Activated naive CD8-positive, alpha-beta T cell (primary cell): ENCODE results near the gene SPATA2L.

Experiments
- H3K27ac Mint-ChIP-seq: one replicate; pipeline ENCODE4 v1.8.0; 2021; ENCODE audit warnings: mixed read lengths
- H3K27me3 Mint-ChIP-seq: one replicate; pipeline ENCODE4 v1.8.0; 2021; ENCODE audit warnings: mixed read lengths
- H3K36me3 Mint-ChIP-seq: one replicate; pipeline ENCODE4 v1.8.0; 2021; ENCODE audit warnings: mixed read lengths
- H3K4me1 Mint-ChIP-seq: one replicate; pipeline ENCODE4 v1.8.0; 2021; ENCODE audit warnings: low read depth, mixed read lengths
- H3K4me3 Mint-ChIP-seq: one replicate; pipeline ENCODE4 v1.8.0; 2021; ENCODE audit warnings: mild to moderate bottlenecking, mixed read lengths
- H3K9me3 Mint-ChIP-seq: one replicate; pipeline ENCODE4 v1.8.0; 2021; ENCODE audit warnings: low read depth, mixed read lengths

The SPATA2L gene

DNA sequence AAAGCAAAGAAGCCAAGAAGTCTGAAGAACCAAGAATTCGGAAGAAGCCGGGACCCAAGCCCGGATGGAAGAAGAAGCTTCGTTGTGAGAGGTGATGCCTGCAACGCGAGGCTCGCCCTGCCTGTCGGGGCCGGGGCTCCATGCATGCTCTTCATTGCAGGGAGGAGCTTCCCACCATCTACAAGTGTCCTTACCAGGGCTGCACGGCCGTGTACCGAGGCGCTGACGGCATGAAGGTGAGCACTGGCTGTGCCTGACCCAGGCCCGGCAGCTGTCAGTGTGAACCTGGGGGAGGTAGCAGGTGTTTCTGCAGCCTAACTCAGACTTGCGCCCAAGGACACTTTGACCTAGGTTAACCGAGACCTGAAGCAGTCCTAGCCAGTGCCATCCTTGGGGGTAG, 31.8 kb upstream of the SPATA2L start:
- Mint-ChIP-seq H3K27me3 (no peaks in the 10 kb centered on the region), H3K9me3 (no peaks in the 10 kb centered on the region), H3K4me1 (peaks cover 59% of the 10 kb centered on the region), H3K4me3 (no peak overlapping the region), H3K36me3 (peaks cover 4% of the 10 kb centered on the region), H3K27ac (no peak overlapping the region)

DNA sequence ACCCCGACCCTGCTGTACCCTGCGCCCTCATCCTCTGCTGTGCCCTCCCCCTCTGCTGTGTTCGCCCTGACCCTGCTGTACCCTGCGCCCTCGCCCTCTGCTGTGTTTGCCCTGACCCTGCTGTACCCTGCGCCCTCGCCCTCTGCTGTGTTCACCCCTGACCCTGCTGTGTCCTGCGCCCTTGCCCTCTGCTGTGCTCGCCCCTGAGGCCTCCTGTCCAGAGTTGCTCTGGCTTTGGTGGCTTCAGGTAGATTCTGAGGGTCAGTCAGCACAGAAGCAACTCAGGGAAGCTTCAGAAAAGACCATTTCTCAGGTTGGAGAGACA, 31.4 kb upstream of the SPATA2L start:
- no peaks in the 10 kb centered on the region for H3K27me3 Mint-ChIP-seq
- H3K4me3 Mint-ChIP-seq, result no peak overlapping the region
- H3K36me3 Mint-ChIP-seq, result peaks cover 4% of the 10 kb centered on the region
- no peak overlapping the region for H3K27ac Mint-ChIP-seq
- H3K9me3 Mint-ChIP-seq, result no peaks in the 10 kb centered on the region
- peaks cover 58% of the 10 kb centered on the region for H3K4me1 Mint-ChIP-seq

DNA sequence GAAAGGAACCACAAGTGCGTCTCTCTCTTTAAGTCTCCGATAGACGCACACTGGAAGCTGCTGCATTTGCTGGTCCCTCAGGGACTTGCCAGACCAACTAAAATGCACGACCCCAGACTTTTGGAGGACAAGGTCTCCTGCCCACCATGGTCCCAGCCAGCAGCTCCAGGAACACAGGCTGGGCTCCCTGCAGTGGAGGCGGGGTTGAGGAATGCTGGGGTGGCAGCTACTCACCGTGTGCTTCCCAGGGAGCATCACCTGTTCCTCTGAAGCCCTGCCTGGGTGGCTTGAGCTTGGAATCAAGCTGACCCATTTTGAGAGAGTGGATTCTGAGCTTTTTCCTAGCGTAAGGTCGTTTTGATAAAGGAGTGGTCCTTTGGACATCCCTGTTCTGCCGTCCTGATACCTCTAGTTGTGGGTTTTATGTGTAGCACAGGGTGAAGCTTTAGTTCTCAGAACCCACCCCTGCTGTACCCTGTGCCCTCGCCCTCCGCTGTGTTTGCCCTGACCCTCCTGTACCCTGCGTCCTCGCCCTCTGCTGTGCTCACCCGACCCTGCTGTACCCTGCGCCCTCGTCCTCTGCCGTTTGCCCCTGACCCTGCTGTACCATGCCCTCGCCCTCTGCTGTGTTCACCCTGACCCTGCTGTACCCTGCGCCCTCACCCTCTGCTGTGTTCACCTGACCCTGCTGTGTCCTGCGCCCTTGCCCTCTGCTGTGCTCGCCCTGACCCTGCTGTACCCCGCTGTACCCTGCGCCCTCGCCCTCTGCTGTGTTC, 30.8 kb upstream of the SPATA2L start:
- H3K9me3 Mint-ChIP-seq, result no peaks in the 10 kb centered on the region
- no peak overlapping the region for H3K4me3 Mint-ChIP-seq
- peaks cover 4% of the 10 kb centered on the region for H3K36me3 Mint-ChIP-seq
- no peaks in the 10 kb centered on the region for H3K27me3 Mint-ChIP-seq
- H3K27ac Mint-ChIP-seq, result peak overlapping the region; percentile 46
- peaks cover 58% of the 10 kb centered on the region for H3K4me1 Mint-ChIP-seq

DNA sequence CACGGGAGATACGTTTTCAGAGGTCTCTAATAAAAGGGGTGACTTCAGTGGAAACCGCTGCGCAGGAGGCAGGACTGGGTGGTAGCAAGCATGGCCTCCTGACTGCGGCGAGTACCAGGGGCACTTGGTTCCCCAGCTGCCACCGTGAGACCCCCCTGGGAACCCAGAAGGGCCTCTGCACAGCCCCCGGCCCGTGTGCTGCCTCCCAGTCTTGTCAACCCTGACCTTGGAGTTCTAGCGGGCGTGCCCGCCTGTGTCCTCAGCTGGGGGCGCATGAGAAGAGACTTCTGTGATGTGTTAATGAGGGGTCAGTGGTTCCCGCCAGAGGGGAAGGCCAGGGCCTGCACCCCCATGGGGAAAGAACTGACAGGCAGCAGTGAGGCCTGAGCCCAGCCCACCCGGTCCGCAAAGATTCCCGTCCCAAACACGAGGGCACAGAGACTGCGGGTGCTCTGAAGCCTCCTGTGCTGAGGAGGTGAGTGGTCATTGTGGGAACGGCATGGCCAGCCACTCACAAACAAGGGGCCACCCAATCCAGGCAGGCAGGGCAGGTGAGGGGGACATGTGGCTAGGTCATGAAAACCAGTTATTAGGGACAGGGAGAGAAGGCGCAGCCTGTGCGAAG, 29.2 kb upstream of the SPATA2L start:
- peaks cover 56% of the 10 kb centered on the region for H3K4me1 Mint-ChIP-seq
- H3K27ac Mint-ChIP-seq, result no peak overlapping the region
- H3K27me3 Mint-ChIP-seq, result no peaks in the 10 kb centered on the region
- H3K4me3 Mint-ChIP-seq, result no peak overlapping the region
- peaks cover 8% of the 10 kb centered on the region for H3K36me3 Mint-ChIP-seq
- no peaks in the 10 kb centered on the region for H3K9me3 Mint-ChIP-seq

DNA sequence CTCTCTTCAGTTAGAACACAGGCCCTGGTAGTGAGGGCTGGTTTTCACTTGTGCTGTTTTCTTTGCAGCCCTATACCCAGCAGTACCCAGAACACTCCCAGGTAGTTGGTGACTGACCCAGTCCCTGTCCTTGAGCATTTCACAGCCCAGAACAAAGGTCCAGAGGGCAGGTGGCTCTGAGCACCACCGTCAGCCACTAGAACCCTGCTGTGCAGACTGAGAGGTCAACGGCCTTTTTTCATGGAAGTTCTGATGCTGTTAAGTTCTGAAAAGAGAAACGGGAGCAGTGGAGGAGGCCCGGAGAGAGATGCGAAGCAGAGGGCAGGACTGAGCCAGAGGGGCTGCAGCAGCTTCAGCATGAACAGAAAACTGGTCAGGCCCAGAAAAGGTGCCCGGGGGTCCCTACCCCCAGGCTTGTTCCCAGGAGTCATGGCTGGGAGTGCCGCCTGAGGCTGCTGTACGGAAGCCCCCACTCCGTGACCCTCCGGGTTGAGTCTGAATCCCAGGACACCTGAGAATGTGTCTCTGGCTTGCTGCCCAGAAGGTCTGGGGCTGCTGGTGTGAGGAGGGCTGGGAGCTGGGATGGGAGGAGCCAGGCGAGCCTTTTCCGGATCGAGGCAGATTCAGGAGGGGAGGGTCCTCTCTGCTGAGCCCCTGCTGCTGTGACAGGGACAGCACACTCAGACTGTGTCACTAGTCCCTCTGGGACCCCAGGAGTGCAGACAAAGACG, 28.5 kb upstream of the SPATA2L start:
- Mint-ChIP-seq H3K36me3 (peaks cover 8% of the 10 kb centered on the region), H3K27me3 (no peaks in the 10 kb centered on the region), H3K4me3 (no peak overlapping the region), H3K4me1 (peaks cover 53% of the 10 kb centered on the region), H3K27ac (peak overlapping the region; percentile 46), H3K9me3 (no peaks in the 10 kb centered on the region)

DNA sequence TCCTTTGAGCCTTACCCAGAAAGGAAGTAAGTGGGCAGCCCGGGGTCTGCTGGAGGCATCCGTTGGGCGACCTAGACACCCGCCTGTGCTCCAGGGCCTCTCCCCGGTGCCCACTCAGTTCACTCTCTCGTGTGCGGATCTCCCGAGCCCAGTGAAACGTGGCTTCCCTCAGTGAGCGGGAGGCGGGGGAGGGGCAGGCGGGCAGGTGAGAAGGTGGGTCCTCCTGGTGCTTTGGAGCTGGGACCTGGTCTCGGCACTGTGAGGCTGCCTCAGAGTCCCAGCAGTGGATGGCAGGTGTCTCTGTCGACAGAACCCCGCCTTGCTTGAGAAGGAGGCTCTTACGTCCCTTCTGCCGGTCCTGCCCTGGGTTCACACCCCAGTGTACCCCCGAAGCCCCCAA, 27.8 kb upstream of the SPATA2L start:
- Mint-ChIP-seq H3K27ac (peak overlapping the region; percentile 61), H3K4me1 (peaks cover 52% of the 10 kb centered on the region), H3K4me3 (no peak overlapping the region), H3K36me3 (peaks cover 6% of the 10 kb centered on the region), H3K27me3 (no peaks in the 10 kb centered on the region), H3K9me3 (no peaks in the 10 kb centered on the region)

DNA sequence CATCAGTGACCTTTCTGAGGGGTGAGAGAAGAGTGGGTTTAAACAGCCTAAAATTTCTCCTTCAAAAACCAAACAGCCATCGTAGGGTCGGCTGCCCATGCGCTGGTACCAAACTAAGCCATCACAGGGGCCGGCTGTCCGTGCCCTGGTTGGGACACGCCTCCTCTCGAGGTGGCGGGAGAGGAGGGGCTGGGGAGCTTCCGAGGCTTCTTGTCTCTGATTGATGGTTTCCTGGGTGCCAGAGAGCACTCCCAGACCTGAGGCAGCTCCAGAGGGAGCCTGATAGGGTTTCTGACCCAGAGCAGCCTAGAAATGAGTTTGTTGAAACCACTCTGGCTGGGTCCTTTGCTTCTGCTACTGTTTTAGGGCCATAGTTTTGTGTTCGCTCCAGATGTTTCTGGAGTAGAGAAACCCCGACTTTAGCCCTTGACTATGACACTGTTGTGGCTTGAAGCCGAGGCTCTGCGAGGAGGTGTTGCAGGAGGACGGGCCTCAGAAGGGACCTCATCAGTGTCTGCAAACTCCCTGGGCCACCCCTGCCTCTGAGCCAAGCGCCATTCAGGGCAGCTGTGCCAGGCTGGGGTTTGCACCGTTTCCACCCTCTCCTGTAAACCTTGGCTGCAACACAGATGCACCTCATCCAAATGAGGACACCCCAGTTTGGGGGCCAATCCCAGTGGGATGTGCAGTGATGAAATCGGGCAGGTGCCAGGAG, 26.1 kb upstream of the SPATA2L start:
- peaks cover 59% of the 10 kb centered on the region for H3K4me1 Mint-ChIP-seq
- H3K4me3 Mint-ChIP-seq, result peak overlapping the region; percentile 55
- H3K27me3 Mint-ChIP-seq, result no peaks in the 10 kb centered on the region
- no peaks in the 10 kb centered on the region for H3K9me3 Mint-ChIP-seq
- H3K36me3 Mint-ChIP-seq, result peaks cover 11% of the 10 kb centered on the region
- H3K27ac Mint-ChIP-seq, result peak overlapping the region; percentile 80

DNA sequence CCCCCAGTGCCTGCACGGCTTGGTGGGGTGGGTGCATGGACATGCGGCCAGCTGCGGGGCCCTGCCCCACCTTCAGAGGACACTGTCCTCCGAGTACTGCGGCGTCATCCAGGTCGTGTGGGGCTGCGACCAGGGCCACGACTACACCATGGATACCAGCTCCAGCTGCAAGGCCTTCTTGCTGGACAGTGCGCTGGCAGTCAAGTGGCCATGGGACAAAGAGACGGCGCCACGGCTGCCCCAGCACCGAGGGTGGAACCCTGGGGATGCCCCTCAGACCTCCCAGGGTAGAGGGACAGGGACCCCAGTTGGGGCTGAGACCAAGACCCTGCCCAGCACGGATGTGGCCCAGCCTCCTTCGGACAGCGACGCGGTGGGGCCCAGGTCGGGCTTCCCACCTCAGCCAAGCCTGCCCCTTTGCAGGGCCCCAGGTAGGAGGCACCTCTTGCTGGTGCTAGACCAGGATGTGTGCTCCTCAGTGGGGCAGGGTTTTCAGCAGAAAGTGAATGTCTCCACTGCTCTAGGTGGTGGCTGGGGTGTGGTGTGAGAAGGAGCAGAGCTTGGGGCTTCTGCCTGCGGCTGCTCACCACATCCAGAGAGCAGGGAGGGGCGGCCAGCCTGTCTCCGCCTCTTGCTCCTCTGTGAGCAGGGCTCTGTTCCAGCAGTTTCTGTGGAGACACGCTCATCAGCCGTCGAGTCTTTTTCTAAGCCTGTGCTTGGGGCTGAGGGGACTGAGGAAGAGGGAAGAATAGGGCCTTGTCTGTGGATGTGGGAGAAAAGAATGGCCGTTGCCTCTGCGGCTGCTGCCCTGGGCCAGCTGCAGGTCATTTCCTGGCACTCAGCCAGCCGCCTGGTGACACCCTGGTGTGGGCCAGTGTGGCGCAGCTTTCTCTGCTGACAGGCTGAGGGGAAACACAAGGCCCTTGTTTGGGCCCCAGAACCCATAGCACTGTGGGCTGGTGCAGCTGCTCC, 22.1 kb upstream of the SPATA2L start:
- peaks cover 9% of the 10 kb centered on the region for H3K36me3 Mint-ChIP-seq
- H3K27ac Mint-ChIP-seq, result peak overlapping the region; percentile 88
- H3K27me3 Mint-ChIP-seq, result no peaks in the 10 kb centered on the region
- no peaks in the 10 kb centered on the region for H3K9me3 Mint-ChIP-seq
- peaks cover 49% of the 10 kb centered on the region for H3K4me1 Mint-ChIP-seq
- peak overlapping the region; percentile 92 for H3K4me3 Mint-ChIP-seq

DNA sequence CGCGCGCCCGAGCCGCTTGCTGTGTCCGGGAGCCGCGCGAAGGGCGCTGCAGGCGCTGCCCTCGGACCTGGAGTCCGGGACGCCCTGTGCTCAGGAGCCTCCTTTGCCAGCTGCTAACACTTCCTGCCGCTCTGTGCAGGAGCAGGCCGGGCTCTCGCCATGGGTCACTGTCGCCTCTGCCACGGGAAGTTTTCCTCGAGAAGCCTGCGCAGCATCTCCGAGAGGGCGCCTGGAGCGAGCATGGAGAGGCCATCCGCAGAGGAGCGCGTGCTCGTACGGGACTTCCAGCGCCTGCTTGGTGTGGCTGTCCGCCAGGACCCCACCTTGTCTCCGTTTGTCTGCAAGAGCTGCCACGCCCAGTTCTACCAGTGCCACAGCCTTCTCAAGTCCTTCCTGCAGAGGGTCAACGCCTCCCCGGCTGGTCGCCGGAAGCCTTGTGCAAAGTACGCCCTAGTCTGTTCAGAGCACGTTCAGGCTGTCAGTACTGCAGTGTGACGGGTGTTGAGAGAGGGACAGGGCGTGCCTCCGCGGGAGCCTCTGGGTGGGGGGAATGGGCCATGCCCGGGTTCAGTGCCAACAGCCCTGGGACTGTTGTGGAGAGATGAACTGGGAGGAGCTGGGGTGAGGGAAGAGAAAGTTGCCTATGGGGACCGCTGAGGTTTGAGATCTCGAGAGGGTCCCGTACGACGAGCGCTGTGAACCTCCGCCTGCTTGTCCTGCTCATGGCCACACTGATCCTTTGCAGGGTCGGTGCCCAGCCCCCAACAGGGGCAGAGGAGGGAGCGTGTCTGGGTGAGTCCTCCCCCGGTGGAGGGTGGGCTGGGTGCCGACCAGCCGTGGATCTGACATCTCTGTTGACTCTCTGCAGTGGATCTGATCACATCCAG, 21.1 kb upstream of the SPATA2L start:
- H3K4me3 Mint-ChIP-seq, result peak overlapping the region; percentile 92
- H3K4me1 Mint-ChIP-seq, result peaks cover 50% of the 10 kb centered on the region
- H3K27ac Mint-ChIP-seq, result peak overlapping the region; percentile 88
- H3K9me3 Mint-ChIP-seq, result no peaks in the 10 kb centered on the region
- H3K36me3 Mint-ChIP-seq, result peaks cover 9% of the 10 kb centered on the region
- H3K27me3 Mint-ChIP-seq, result no peaks in the 10 kb centered on the region

DNA sequence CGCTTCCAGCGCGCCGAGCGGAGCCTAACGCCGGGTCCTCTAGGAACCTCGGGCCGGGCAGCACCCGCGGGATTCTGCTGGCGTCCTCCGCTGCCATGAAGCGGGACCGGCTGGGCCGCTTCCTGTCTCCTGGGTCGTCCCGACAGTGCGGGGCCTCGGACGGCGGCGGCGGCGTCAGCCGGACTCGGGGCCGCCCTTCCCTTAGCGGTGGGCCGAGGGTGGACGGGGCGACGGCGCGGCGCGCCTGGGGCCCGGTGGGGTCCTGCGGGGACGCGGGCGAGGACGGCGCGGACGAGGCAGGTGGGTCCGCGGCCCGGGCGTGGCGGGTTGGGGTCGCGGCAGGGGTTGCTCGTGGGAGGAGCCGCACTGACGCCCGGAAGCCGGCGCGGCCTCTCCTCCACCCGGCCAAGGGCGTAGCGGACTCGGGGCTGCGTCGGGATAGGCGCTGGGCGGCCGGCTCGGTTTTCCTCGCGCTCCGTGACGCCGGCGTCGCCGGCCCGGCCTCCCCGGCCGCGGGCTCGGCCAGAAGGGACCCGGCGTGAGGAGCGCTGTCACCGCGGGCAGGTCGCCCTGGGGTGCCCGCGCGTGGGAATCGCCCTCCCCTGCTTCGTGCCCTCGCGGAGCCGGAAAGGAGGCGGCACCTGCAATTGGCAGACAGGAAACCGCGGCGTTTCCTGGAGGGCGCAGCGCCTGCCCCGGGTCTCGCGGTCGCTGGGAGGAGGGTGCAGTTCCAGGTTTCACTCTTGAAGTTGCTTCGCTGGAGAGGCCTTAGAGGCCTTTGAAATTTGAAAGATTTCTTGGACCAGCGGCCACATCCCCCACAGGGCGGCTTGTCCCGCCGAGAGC, 20.3 kb upstream of the SPATA2L start:
- Mint-ChIP-seq H3K36me3 (peaks cover 6% of the 10 kb centered on the region), H3K27me3 (no peaks in the 10 kb centered on the region), H3K27ac (no peak overlapping the region), H3K4me3 (peak overlapping the region; percentile 92), H3K4me1 (peaks cover 41% of the 10 kb centered on the region), H3K9me3 (no peaks in the 10 kb centered on the region)

DNA sequence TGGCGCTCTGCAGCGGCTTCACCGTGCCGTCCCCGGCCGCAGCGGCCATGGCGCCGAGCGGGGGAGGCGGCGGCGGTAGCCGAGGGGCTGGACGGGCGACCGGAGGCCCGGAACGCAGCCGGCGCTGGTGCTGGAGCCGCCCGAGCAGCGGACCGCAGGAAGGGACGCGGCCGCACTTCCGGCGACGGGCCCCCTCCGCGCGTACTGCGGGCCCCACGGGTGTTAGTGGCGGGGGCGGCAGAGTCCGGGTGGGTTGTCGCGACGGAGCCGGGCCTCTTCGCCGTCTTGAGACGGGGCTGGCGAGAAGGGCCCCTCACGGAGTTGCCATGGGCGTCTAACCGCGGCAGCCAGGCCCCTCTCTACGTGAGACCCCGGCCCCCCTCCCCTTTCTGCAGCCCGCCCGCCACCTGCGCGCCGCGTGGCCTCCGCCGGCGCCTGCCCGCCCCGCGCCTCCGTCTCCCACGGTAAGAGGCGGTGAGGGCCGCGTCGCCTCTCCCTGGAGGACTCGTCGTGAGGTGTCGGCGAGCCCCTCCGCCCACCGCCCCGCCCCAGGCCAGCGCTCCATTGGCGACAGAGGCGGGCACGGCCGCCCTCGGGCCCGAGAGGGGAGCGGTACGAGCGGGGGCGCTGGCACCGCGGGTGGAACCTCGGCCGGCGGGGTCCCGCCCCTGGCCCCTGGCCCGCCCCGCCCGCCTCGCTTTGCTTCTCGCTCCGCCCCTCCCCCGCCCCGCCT, 19.5 kb upstream of the SPATA2L start, which contains the start of the genes VPS9D1 and ZNF276:
Gene VPS9D1 (minus strand): TSS at position 86 of the 733 bp plus-strand sequence. CDS start 37 bp downstream, at position 49.
Gene ZNF276 (plus strand): TSS at position 725 of the 733 bp plus-strand sequence. CDS start 104 bp downstream, outside the sequence.
- Mint-ChIP-seq H3K27me3 (no peaks in the 10 kb centered on the region), H3K4me1 (peaks cover 40% of the 10 kb centered on the region), H3K36me3 (peaks cover 6% of the 10 kb centered on the region), H3K27ac (peak within 1 kb of the TSS; percentile 88), H3K4me3 (peak within 1 kb of the TSS; percentile 92), H3K9me3 (no peaks in the 10 kb centered on the region)

DNA sequence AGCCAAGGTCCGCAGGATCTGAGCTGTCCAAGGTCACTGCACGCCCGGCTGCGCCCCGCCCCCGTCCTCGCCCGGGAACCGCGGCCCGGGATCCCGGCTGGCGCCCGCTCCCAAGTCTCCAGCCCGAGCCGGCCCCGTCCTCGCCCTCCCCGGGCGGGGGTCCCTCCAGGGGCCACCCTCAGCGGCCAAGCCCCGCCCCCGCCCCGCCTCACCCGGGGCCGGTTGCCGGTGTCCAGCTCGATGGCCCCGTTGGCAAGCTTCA, 19.0 kb upstream of the SPATA2L start:
- H3K27ac Mint-ChIP-seq, result peak overlapping the region; percentile 84
- H3K27me3 Mint-ChIP-seq, result no peaks in the 10 kb centered on the region
- peak overlapping the region; percentile 81 for H3K4me3 Mint-ChIP-seq
- H3K4me1 Mint-ChIP-seq, result peaks cover 40% of the 10 kb centered on the region
- peaks cover 6% of the 10 kb centered on the region for H3K36me3 Mint-ChIP-seq
- no peaks in the 10 kb centered on the region for H3K9me3 Mint-ChIP-seq
